Measurements from ENCODE around the gene ZDHHC3.

Gene ZDHHC3

GRCh38 chr3:44907612-44908011 is 68.4 kb downstream of the ZDHHC3 start:
- no peaks in the 10 kb centered on the region for H3F3A ChIP-seq (ENCODE audit: low read depth)
- H2AFZ ChIP-seq (ENCODE audit: low read length), result no peak overlapping the region
- TF ChIP-seq CTCF (conservative IDR thresholded peaks at IDR 0.05; ENCODE audit: low read length), result no peak
- no peak for TF ChIP-seq EZH2phosphoT487 (IDR thresholded peaks at IDR 0.05; ENCODE audit: borderline replicate concordance)
- no peaks in the 10 kb centered on the region for H3K4me1 ChIP-seq (ENCODE audit: insufficient read depth, low read length, poor library complexity, severe bottlenecking)
- no peaks in the 10 kb centered on the region for H3K36me3 ChIP-seq (ENCODE audit: insufficient read depth, low read length)
- no peak overlapping the region for H3K4me2 ChIP-seq (ENCODE audit: low read depth, low read length, poor library complexity, severe bottlenecking)
- H3K9ac ChIP-seq (ENCODE audit: low read depth, low read length, poor library complexity, severe bottlenecking), result no peak overlapping the region
- H3K9me3 ChIP-seq (ENCODE audit: insufficient read depth, low read depth, low read length), result peaks cover 8% of the 10 kb centered on the region; the same call in 1 of the 2 replicates
- no peak overlapping the region for H3K4me3 ChIP-seq (ENCODE audit: low read length, poor library complexity, severe bottlenecking)
- H4K20me1 ChIP-seq (ENCODE audit: insufficient read depth, low read length, poor library complexity, severe bottlenecking), result no peaks in the 10 kb centered on the region
- H3K27me3 ChIP-seq (ENCODE audit: insufficient read depth, low read length, poor library complexity, severe bottlenecking), result no peaks in the 10 kb centered on the region
- no peaks in the 10 kb centered on the region for H3K79me2 ChIP-seq (ENCODE audit: insufficient read depth, low read length)
- H3K9me2 ChIP-seq (replicated peaks; ENCODE audit: low read depth, low read length), result no peaks in the 10 kb centered on the region

GRCh38 chr3:44906997-44907396 is 69.0 kb downstream of the ZDHHC3 start:
- TF ChIP-seq CTCF (conservative IDR thresholded peaks at IDR 0.05; ENCODE audit: low read length) (no peak), EZH2phosphoT487 (IDR thresholded peaks at IDR 0.05; ENCODE audit: borderline replicate concordance) (no peak)
- Histone ChIP-seq H3K9me2 (replicated peaks; ENCODE audit: low read depth, low read length) (no peaks in the 10 kb centered on the region), H3K36me3 (ENCODE audit: insufficient read depth, low read length) (no peaks in the 10 kb centered on the region), H3K27me3 (ENCODE audit: insufficient read depth, low read length, poor library complexity, severe bottlenecking) (no peaks in the 10 kb centered on the region), H2AFZ (ENCODE audit: low read length) (no peak overlapping the region), H3K79me2 (ENCODE audit: insufficient read depth, low read length) (no peaks in the 10 kb centered on the region), H3K4me3 (ENCODE audit: low read length, poor library complexity, severe bottlenecking) (no peak overlapping the region), H3K9ac (ENCODE audit: low read depth, low read length, poor library complexity, severe bottlenecking) (no peak overlapping the region), H4K20me1 (ENCODE audit: insufficient read depth, low read length, poor library complexity, severe bottlenecking) (no peaks in the 10 kb centered on the region), H3K4me1 (ENCODE audit: insufficient read depth, low read length, poor library complexity, severe bottlenecking) (no peaks in the 10 kb centered on the region), H3F3A (ENCODE audit: low read depth) (no peaks in the 10 kb centered on the region), H3K9me3 (ENCODE audit: insufficient read depth, low read depth, low read length) (peaks cover 8% of the 10 kb centered on the region; the same call in 1 of the 2 replicates), H3K4me2 (ENCODE audit: low read depth, low read length, poor library complexity, severe bottlenecking) (no peak overlapping the region)

- Histone ChIP-seq H3F3A (ENCODE audit: low read depth) (no peaks in the 10 kb centered on the region), H3K9ac (ENCODE audit: low read depth, low read length, poor library complexity, severe bottlenecking) (no peak overlapping the region), H3K27me3 (ENCODE audit: insufficient read depth, low read length, poor library complexity, severe bottlenecking) (no peaks in the 10 kb centered on the region), H3K79me2 (ENCODE audit: insufficient read depth, low read length) (no peaks in the 10 kb centered on the region), H3K4me3 (ENCODE audit: low read length, poor library complexity, severe bottlenecking) (no peak overlapping the region), H3K36me3 (ENCODE audit: insufficient read depth, low read length) (no peaks in the 10 kb centered on the region), H3K4me2 (ENCODE audit: low read depth, low read length, poor library complexity, severe bottlenecking) (no peak overlapping the region), H4K20me1 (ENCODE audit: insufficient read depth, low read length, poor library complexity, severe bottlenecking) (no peaks in the 10 kb centered on the region), H3K9me2 (replicated peaks; ENCODE audit: low read depth, low read length) (no peaks in the 10 kb centered on the region), H3K9me3 (ENCODE audit: insufficient read depth, low read depth, low read length) (peaks cover 8% of the 10 kb centered on the region; the same call in 1 of the 2 replicates), H2AFZ (ENCODE audit: low read length) (no peak overlapping the region), H3K4me1 (ENCODE audit: insufficient read depth, low read length, poor library complexity, severe bottlenecking) (no peaks in the 10 kb centered on the region)
- TF ChIP-seq EZH2phosphoT487 (IDR thresholded peaks at IDR 0.05; ENCODE audit: borderline replicate concordance) (no peak), CTCF (conservative IDR thresholded peaks at IDR 0.05; ENCODE audit: low read length) (no peak)
These were observed 70.4 kb downstream of the ZDHHC3 start for GRCh38 chr3:44905446-44906157.

All from Loucy (cell line).